ENCODE results near the gene RAPGEF3. TPM values are rescaled to one million over a fixed set of nuclear protein-coding genes. Genes with fewer than 3 reads are reported as not detected.

RAPGEF3 gene
- total and polyA plus RNA-seq, 2 of the 13 experiments (the other 11 are each of a cell fraction or from before 2014, with no cell fraction given), result 0.07 TPM

DNA sequence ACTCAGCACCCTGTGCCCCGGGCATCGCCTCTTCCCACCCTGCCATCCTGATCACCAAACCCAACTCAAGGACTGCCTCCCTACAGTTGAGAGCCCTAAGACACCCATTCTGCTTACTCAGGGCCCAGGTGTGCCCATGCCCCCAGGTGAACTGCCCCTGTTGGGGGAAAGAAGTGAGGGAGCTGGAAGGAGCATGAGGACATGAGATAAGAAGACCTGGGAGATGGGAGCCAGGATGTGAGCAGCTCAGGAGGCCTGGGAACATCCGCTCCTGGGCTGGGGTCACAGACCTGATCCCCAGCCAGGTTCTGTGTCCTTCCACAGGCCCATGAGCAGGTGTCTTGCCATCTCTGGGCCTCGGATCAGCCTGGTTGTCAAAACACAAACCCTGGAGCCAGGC, 6.6 kb downstream of the RAPGEF3 start:
- FAIRE-seq, result no peak
- POLR2A ChIA-PET, result interaction anchor here (0.6 kb wide), 1 partner anchor 28 kb away, joined by 3 read pairs; no protein-coding TSS in a partner anchor

DNA sequence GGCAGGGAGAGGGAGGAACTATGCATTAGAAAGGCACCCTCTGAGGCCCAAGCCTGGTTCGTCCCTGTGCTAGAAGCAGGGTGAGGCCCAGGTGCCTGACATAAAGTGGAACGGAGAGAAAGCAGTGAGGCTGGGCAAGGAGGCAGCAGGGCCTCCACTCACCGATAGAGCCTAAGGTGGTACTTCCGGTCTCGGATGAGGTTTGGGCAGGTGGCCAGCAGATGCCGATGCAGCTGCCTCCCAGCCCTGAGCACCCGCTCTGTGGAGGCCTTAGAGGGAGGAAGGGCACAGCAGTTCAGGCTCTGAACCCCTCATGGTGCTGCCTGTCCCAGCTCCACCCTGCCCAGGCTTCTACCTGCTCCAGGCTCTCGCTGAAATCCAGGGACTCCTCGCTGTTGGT, 7.1 kb downstream of the RAPGEF3 start:
- Histone ChIP-seq H3K27me3 (ENCODE audit: control insufficient read depth in 1 of 2, insufficient read depth in 2 of 2, low read length in 2 of 2) (peaks cover 15 to 51% of the 10 kb centered on the region in 2 experiments; a peak in 4 of 5 replicates), H3K79me2 (ENCODE audit: insufficient read depth, low read length) (no peaks in the 10 kb centered on the region), H3K27ac (ENCODE audit: extremely low read length, insufficient read depth, low read length) (no peak overlapping the region), H3K36me3 (replicated peaks in 1 of 2; ENCODE audit: control insufficient read depth in 1 of 2, insufficient read depth in 2 of 2, low read length in 2 of 2) (no peaks in the 10 kb centered on the region), H3K9ac (ENCODE audit: insufficient read depth, low read depth, low read length) (no peak overlapping the region), H4K20me1 (ENCODE audit: insufficient read depth, low read length) (no peaks in the 10 kb centered on the region), H3K9me3 (ENCODE audit: low read length) (no peaks in the 10 kb centered on the region), H2AFZ (ENCODE audit: low read length) (no peak overlapping the region), H3K4me1 (ENCODE audit: insufficient read depth, low read length) (peaks cover 22% of the 10 kb centered on the region), H3K4me2 (ENCODE audit: low read depth, low read length) (no peak overlapping the region), H3K4me3 (replicated peaks in 1 of 3; ENCODE audit: insufficient read depth in 1 of 3, low read depth in 2 of 3, low read length in 3 of 3) (no peak overlapping the region)
- DNase-seq (ENCODE audit: low spot score) (no peak), FAIRE-seq (no peak), ATAC-seq (peak; percentile 9; the same call in 1 of the 3 replicates)
- in situ Hi-C loops (cut with HindIII; ENCODE audit: extremely low pct_ligation_motif_present, low pct_unique_long_range_greater_than_20kb), result no loop called here
- ChIA-PET POLR2A (no interaction called here), CTCF (ENCODE audit: low intra/inter-chr PET ratio, low total read pairs) (no interaction called here)
- intact Hi-C loops (cut with micrococcal nuclease; ENCODE audit: unreplicated experiment), result no loop called here
- 0% methylated on average over 2 of the region's 9 CpGs for whole genome bisulfite sequencing (ENCODE audit: low lambda C conversion rate)
- TF ChIP-seq, protein P1, sequence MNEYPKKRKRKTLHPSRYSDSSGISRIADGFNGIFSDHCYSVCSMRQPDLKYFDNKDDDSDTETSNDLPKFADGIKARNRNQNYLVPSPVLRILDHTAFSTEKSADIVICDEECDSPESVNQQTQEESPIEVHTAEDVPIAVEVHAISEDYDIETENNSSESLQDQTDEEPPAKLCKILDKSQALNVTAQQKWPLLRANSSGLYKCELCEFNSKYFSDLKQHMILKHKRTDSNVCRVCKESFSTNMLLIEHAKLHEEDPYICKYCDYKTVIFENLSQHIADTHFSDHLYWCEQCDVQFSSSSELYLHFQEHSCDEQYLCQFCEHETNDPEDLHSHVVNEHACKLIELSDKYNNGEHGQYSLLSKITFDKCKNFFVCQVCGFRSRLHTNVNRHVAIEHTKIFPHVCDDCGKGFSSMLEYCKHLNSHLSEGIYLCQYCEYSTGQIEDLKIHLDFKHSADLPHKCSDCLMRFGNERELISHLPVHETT (CRISPR knock-in tag; conservative IDR thresholded peaks at IDR 0.05), result no peak
- no peak for TF ChIP-seq PPARG (CRISPR knock-in tag; conservative IDR thresholded peaks at IDR 0.05)
- peak; percentile 28; the same call in 1 of the 2 replicates for TF ChIP-seq GABPB1 (CRISPR knock-in tag; IDR thresholded peaks at IDR 0.05)
- TF ChIP-seq, protein P2, sequence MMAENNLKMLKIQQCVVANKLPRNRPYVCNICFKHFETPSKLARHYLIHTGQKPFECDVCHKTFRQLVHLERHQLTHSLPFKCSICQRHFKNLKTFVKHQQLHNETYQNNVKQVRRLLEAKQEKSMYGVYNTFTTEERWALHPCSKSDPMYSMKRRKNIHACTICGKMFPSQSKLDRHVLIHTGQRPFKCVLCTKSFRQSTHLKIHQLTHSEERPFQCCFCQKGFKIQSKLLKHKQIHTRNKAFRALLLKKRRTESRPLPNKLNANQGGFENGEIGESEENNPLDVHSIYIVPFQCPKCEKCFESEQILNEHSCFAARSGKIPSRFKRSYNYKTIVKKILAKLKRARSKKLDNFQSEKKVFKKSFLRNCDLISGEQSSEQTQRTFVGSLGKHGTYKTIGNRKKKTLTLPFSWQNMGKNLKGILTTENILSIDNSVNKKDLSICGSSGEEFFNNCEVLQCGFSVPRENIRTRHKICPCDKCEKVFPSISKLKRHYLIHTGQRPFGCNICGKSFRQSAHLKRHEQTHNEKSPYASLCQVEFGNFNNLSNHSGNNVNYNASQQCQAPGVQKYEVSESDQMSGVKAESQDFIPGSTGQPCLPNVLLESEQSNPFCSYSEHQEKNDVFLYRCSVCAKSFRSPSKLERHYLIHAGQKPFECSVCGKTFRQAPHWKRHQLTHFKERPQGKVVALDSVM (CRISPR knock-in tag; IDR thresholded peaks at IDR 0.05), result peak; percentile 44; the same call in 1 of the 2 replicates
- BruUV-seq (replicated peaks), result no TSS peak

More for the DNA sequence above, 6.6 kb downstream of the RAPGEF3 start:
- Histone ChIP-seq H3K9me3 (ENCODE audit: low read length) (no peaks in the 10 kb centered on the region), H2AFZ (ENCODE audit: low read length) (no peak overlapping the region), H4K20me1 (ENCODE audit: insufficient read depth, low read length) (no peaks in the 10 kb centered on the region), H3K9ac (ENCODE audit: insufficient read depth, low read depth, low read length) (no peak overlapping the region), H3K27me3 (ENCODE audit: control insufficient read depth in 1 of 2, insufficient read depth in 2 of 2, low read length in 2 of 2) (peaks cover 13 to 48% of the 10 kb centered on the region in 2 experiments; a peak in 4 of 5 replicates), H3K4me2 (ENCODE audit: low read depth, low read length) (no peak overlapping the region), H3K36me3 (replicated peaks in 1 of 2; ENCODE audit: control insufficient read depth in 1 of 2, insufficient read depth in 2 of 2, low read length in 2 of 2) (no peaks in the 10 kb centered on the region), H3K79me2 (ENCODE audit: insufficient read depth, low read length) (no peaks in the 10 kb centered on the region), H3K27ac (ENCODE audit: extremely low read length, insufficient read depth, low read length) (no peak overlapping the region), H3K4me1 (ENCODE audit: insufficient read depth, low read length) (peaks cover 22% of the 10 kb centered on the region), H3K4me3 (replicated peaks in 1 of 3; ENCODE audit: insufficient read depth in 1 of 3, low read depth in 2 of 3, low read length in 3 of 3) (no peak overlapping the region)
- in situ Hi-C loops (cut with HindIII; ENCODE audit: extremely low pct_ligation_motif_present, low pct_unique_long_range_greater_than_20kb), result no loop called here
- TF ChIP-seq, protein P3, sequence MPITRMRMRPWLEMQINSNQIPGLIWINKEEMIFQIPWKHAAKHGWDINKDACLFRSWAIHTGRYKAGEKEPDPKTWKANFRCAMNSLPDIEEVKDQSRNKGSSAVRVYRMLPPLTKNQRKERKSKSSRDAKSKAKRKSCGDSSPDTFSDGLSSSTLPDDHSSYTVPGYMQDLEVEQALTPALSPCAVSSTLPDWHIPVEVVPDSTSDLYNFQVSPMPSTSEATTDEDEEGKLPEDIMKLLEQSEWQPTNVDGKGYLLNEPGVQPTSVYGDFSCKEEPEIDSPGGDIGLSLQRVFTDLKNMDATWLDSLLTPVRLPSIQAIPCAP (CRISPR knock-in tag; IDR thresholded peaks at IDR 0.05; ENCODE audit: low read depth), result no peak
- no peak for TF ChIP-seq ZBTB3 (CRISPR knock-in tag; IDR thresholded peaks at IDR 0.05; ENCODE audit: borderline replicate concordance, low read depth)
- 49% methylated on average over 4 of the region's 4 CpGs for WGBS (ENCODE audit: low lambda C conversion rate)
- CTCF ChIA-PET (ENCODE audit: low intra/inter-chr PET ratio, low total read pairs), result no interaction called here
- no peak for ATAC-seq
- intact Hi-C loops (cut with micrococcal nuclease; ENCODE audit: unreplicated experiment), result no loop called here
- no TSS peak for BruUV-seq (replicated peaks)
- no peak for DNase-seq (ENCODE audit: low spot score)
